Hematopoietic multipotent progenitor cell treated with erythropoietin and hydrocortisone succinate and interleukin-3 and kit ligand, for 6 days (in vitro differentiated cells): ENCODE data around the gene CNTROB.

Experiments used
- DNase-seq: peaks from one replicate; pipeline ENCODE4 v3.0.0-alpha.2; 2015

CNTROB gene

GRCh38 chr17:7903154-7904103 is 28.6 kb upstream of the CNTROB start:
- no peak for DNase-seq

- DNase-seq, result no peak
These were observed 22.9 kb upstream of the CNTROB start for GRCh38 chr17:7909089-7909488.

GRCh38 chr17:7910281-7910680 is 21.7 kb upstream of the CNTROB start:
- DNase-seq, result no peak

GRCh38 chr17:7910711-7911110 is 21.3 kb upstream of the CNTROB start:
- DNase-seq, result no peak

- no peak for DNase-seq
These were observed 20.9 kb upstream of the CNTROB start for GRCh38 chr17:7911116-7911515.

- peak; percentile 94 for DNase-seq
These were observed 19.0 kb upstream of the CNTROB start for GRCh38 chr17:7912927-7913524.

- DNase-seq, result peak; percentile 64
These were observed 16.8 kb upstream of the CNTROB start for GRCh38 chr17:7915179-7915610.

- peak; percentile 97 for DNase-seq
These were observed 16.2 kb upstream of the CNTROB start, which contains the start of gene RNF227 for GRCh38 chr17:7915611-7916384. TSS of gene RNF227 (minus strand) at chr17:7916289. CDS start at chr17:7916195, 94 bp downstream.

- no peak for DNase-seq
These were observed 15.7 kb upstream of the CNTROB start for GRCh38 chr17:7916385-7916682.

GRCh38 chr17:7916808-7917207 is 15.2 kb upstream of the CNTROB start:
- peak; percentile 45 for DNase-seq

GRCh38 chr17:7922269-7922844 is 9.6 kb upstream of the CNTROB start:
- DNase-seq, result no peak

GRCh38 chr17:7922845-7923628 is 9.0 kb upstream of the CNTROB start:
- peak; percentile 90 for DNase-seq

- no peak for DNase-seq
These were observed 4.4 kb upstream of the CNTROB start for GRCh38 chr17:7927596-7927995.

- peak; percentile 53 for DNase-seq
These were observed 2.6 kb upstream of the CNTROB start, which contains the start of gene KCNAB3 for GRCh38 chr17:7929158-7930023. TSS of gene KCNAB3 (minus strand) at chr17:7929856. CDS start at chr17:7929435, 421 bp downstream.

- DNase-seq, result peak; percentile 13
These were observed 970 bp upstream of the CNTROB start for GRCh38 chr17:7930841-7931631.

- DNase-seq, result peak; percentile 66
These were observed 481 bp downstream of the CNTROB start for GRCh38 chr17:7932483-7932891.

- DNase-seq, result peak; percentile 86
These were observed 943 bp downstream of the CNTROB start for GRCh38 chr17:7932949-7933348.

- DNase-seq, result no peak
These were observed 3.9 kb downstream of the CNTROB start for GRCh38 chr17:7935859-7936258.

- no peak for DNase-seq
These were observed 8.0 kb downstream of the CNTROB start for GRCh38 chr17:7940034-7940433.

GRCh38 chr17:7940743-7941142 is 8.7 kb downstream of the CNTROB start:
- no peak for DNase-seq
